Ishikawa (cell line): ENCODE results near the gene UGGT2.

Experiments used
- CEBPB ChIP-seq: IDR thresholded peaks from 2 replicates; pipeline ENCODE4 v1.6.1; 2012
- CREB1 ChIP-seq: IDR thresholded peaks from 2 replicates; pipeline ENCODE4 v1.6.1; 2012; ENCODE audit warnings: low read depth
- EGR1 ChIP-seq: IDR thresholded peaks from 2 replicates; pipeline ENCODE4 v1.6.1; 2012
- EP300 ChIP-seq: IDR thresholded peaks from 2 replicates; pipeline ENCODE4 v1.6.1; 2012; ENCODE audit warnings: borderline replicate concordance
- FOXM1 ChIP-seq: IDR thresholded peaks from 2 replicates; pipeline ENCODE4 v1.6.1; 2012; ENCODE audit warnings: low read depth, borderline replicate concordance
- REST ChIP-seq: IDR thresholded peaks from 2 replicates; pipeline ENCODE4 v1.6.1; 2012; ENCODE audit warnings: low read depth, mild to moderate bottlenecking
- TAF1 ChIP-seq: IDR thresholded peaks from 2 replicates; pipeline ENCODE4 v1.6.1; 2012; ENCODE audit warnings: low read depth, mild to moderate bottlenecking
- TCF12 ChIP-seq: IDR thresholded peaks from 2 replicates; pipeline ENCODE4 v1.6.1; 2012; ENCODE audit warnings: low read depth
- YY1 ChIP-seq: IDR thresholded peaks from 2 replicates; pipeline ENCODE4 v1.6.1; 2012; ENCODE audit warnings: low read depth
- TF ChIP-seq, protein P1 (sequence below): IDR thresholded peaks from 2 replicates; pipeline ENCODE4 v1.6.1; 2012

GRCh38 chr13:95793781-95794180 lies 259.4 kb downstream of the UGGT2 start:
- TF ChIP-seq TAF1 (no peak), REST (no peak), CEBPB (no peak), TCF12 (no peak), EGR1 (no peak), FOXM1 (no peak), EP300 (no peak), CREB1 (no peak), YY1 (no peak)
- TF ChIP-seq, protein P1, sequence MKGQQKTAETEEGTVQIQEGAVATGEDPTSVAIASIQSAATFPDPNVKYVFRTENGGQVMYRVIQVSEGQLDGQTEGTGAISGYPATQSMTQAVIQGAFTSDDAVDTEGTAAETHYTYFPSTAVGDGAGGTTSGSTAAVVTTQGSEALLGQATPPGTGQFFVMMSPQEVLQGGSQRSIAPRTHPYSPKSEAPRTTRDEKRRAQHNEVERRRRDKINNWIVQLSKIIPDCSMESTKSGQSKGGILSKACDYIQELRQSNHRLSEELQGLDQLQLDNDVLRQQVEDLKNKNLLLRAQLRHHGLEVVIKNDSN: no peak
